Right atrium auricular region (tissue), 2 donors: ENCODE results near the gene KANSL3. TPM values are rescaled to one million over a fixed set of nuclear protein-coding genes. Genes with fewer than 3 reads are reported as not detected.
A peak's percentile ranks its signal among the peaks of the same experiment; 100 is the strongest.

Experiments used
- DNase-seq: peaks from one replicate; pipeline ENCODE4 v3.0.0-alpha.2; 2019; ENCODE audit warnings: low spot score
- H3K27ac ChIP-seq, 2 donors: fragments of 200-600 bp; sonication (generic); 1 replicate in 1 of 2; 2 replicates in 1 of 2; pipeline ENCODE4 v1.5.1; 2016 to 2019
- H3K27me3 ChIP-seq, 2 donors: fragments of 200-600 bp; sonication (generic); one replicate each; pipeline versions ENCODE4 v1.5.1 to v1.6.0; 2017 to 2019
- H3K36me3 ChIP-seq: fragments of 200-600 bp; sonication (generic); one replicate; pipeline ENCODE4 v1.5.1; 2016
- H3K4me1 ChIP-seq, 2 donors: fragments of 200-600 bp; sonication (generic); one replicate each; pipeline versions ENCODE4 v1.5.1 to v1.6.0; 2017 to 2019
- H3K4me3 ChIP-seq, 2 donors: fragments of 200-600 bp; sonication (generic); 1 replicate in 1 of 2; 2 replicates in 1 of 2; pipeline ENCODE4 v1.5.1; 2017 to 2019; ENCODE audit warnings: mild to moderate bottlenecking in 1 of 2, moderate library complexity in 1 of 2
- H3K9me3 ChIP-seq, 2 donors: fragments of 200-600 bp; sonication (generic); one replicate each; pipeline ENCODE4 v1.5.1; 2019
- CTCF ChIP-seq, 2 donors: fragments of 200-600 bp; sonication (generic); IDR thresholded peaks; one replicate each; pipeline ENCODE4 v1.5.1; 2019; ENCODE audit warnings: antibody characterized with exemption in 2 of 2
- total RNA-seq, 2 donors: library from RNA; depleted of rRNA; stranded (reverse); fragments of >200 nt; gene quantifications; one replicate each; pipeline ENCODE4 v1.1.0, GENCODE V29; 2016

KANSL3 gene
- total RNA-seq, 2 donors from 2014 or later, result 27.3 to 29.4 TPM

- Histone ChIP-seq H3K27ac (peak overlapping the region; percentile 93), H3K4me3 (peak overlapping the region; percentile 62 to 69), H3K36me3 (peaks cover 12% of the 10 kb centered on the region), H3K9me3 (no peaks in the 10 kb centered on the region), H3K4me1 (peaks cover 4 to 29% of the 10 kb centered on the region in 2 donors), H3K27me3 (no peaks in the 10 kb centered on the region)
- DNase-seq, result peak; percentile 94
- no peak for TF ChIP-seq CTCF (IDR thresholded peaks at IDR 0.05)
These were observed 548 bp downstream of the KANSL3 start for GRCh38 chr2:96637385-96638143.

GRCh38 chr2:96636551-96637171 is 1.5 kb downstream of the KANSL3 start:
- no peak for DNase-seq
- Histone ChIP-seq H3K36me3 (peaks cover 12% of the 10 kb centered on the region), H3K27me3 (no peaks in the 10 kb centered on the region), H3K27ac (peak overlapping the region; percentile 93), H3K4me1 (peaks cover 4 to 38% of the 10 kb centered on the region in 2 donors), H3K9me3 (no peaks in the 10 kb centered on the region), H3K4me3 (peak overlapping the region; percentile 62 to 69)
- no peak for TF ChIP-seq CTCF (IDR thresholded peaks at IDR 0.05)

- peaks cover 4 to 45% of the 10 kb centered on the region in 2 donors for H3K4me1 ChIP-seq
- no peak for TF ChIP-seq CTCF (IDR thresholded peaks at IDR 0.05)
- H3K27ac ChIP-seq, result no peak overlapping the region
- H3K27me3 ChIP-seq, result no peaks in the 10 kb centered on the region
- no peak for DNase-seq
- H3K9me3 ChIP-seq, result no peaks in the 10 kb centered on the region
- no peak overlapping the region for H3K4me3 ChIP-seq
- peaks cover 34% of the 10 kb centered on the region for H3K36me3 ChIP-seq
These were observed 4.5 kb downstream of the KANSL3 start for GRCh38 chr2:96633641-96634040.

DNA sequence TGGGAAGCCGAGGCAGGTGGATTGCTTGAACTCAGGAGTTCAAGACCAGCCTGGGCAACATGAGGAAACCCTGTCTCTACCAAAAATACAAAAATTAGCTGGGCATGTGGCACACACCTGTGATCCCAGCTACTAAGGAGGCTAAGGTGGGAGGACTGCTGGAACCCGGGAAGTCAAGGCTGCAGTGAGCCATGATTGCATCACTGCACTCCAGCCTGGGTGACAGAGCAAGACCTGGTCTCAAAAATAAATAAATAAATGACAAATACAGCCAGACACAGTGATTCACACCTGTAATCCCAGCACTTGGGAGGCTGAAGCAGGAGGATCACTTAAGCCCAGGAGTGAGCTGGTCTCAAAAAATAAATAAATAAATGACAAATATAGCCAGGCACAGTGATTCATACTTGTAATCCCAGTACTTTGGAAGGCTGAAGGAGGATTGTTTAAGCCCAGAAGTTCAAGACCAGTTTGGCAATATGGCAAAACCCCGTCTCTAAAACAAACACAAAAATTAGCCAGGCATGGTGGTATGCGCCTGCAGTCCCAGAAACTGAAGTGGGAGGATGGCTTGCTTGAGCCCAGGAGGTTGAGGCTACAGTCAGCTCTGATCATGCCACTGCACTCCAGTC is 6.2 kb downstream of the KANSL3 start:
- H3K27ac ChIP-seq, result no peak overlapping the region
- TF ChIP-seq CTCF (IDR thresholded peaks at IDR 0.05), result no peak
- peaks cover 0 to 43% of the 10 kb centered on the region in 2 donors for H3K4me1 ChIP-seq
- no peak for DNase-seq
- H3K9me3 ChIP-seq, result no peaks in the 10 kb centered on the region
- H3K4me3 ChIP-seq, result no peak overlapping the region
- peaks cover 48% of the 10 kb centered on the region for H3K36me3 ChIP-seq
- H3K27me3 ChIP-seq, result no peaks in the 10 kb centered on the region

DNA sequence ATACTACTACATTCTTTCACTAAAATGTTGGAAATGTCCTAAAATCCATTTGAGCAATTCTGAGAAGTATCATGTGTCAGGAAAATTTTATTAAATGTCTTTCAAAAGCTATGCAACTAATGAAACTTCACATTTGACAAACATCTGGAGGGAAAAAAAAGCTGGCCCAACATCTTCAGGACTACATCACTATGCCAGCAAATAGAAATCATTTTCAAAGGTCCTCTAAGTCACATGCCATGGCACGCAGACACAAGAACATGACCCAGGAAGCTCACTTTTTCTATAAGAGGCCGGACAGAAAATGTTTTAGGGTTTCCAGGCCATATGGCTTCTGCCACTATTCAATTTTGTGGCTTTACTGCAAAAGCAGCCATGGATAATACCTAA is 11.6 kb downstream of the KANSL3 start:
- Histone ChIP-seq H3K36me3 (peaks cover 36% of the 10 kb centered on the region), H3K9me3 (no peaks in the 10 kb centered on the region), H3K27me3 (no peaks in the 10 kb centered on the region), H3K4me3 (no peak overlapping the region), H3K4me1 (peaks cover 0 to 25% of the 10 kb centered on the region in 2 donors), H3K27ac (no peak overlapping the region)
- TF ChIP-seq CTCF (IDR thresholded peaks at IDR 0.05), result no peak
- DNase-seq, result no peak
